NT2/D1 (cell line): ENCODE data around the gene UBASH3B.

ENCODE experiments used
- YY1 ChIP-seq: IDR thresholded peaks from 2 replicates; pipeline ENCODE4 v1.6.1; 2011; ENCODE audit not compliant: insufficient read length, insufficient read depth
- ZNF274 ChIP-seq: IDR thresholded peaks from 2 replicates; pipeline ENCODE4 v1.6.1; 2011; ENCODE audit warnings: mild to moderate bottlenecking, low read depth, low read length

DNA sequence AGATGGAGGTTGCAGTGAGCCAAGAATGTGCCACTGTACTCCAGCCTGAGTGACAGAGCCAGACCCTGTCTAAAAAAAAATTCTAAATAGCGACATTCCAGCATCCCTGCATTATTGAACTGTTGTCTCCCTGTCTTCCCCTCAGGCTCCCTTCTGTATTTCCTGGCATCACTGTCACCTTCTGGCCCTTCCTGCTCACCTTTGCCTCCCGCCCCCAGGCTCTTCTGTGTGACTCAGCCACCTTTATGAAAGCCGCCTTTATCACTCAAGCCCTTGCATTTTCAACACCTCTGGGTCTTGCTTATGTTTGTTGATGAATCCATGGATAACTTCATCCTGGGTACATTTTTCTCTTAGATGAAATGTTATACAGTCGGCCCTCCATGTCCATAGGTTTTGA is 21.1 kb downstream of the UBASH3B start:
- TF ChIP-seq YY1: no peak
- TF ChIP-seq ZNF274: no peak
